ENCODE measurements around the gene ROBO1.

GRCh38 chr3:78825118-78825857 is 942.5 kb downstream of the ROBO1 start:
- no peak for TF ChIP-seq CTCF (IDR thresholded peaks at IDR 0.05; ENCODE audit: extremely low read depth in 1 of 2, insufficient read depth in 1 of 2, low read depth in 1 of 2, low read length in 2 of 2)
- no peak for TF ChIP-seq POLR2A (IDR thresholded peaks at IDR 0.05; ENCODE audit: low read depth, low read length)
- no peak for TF ChIP-seq EZH2 (IDR thresholded peaks at IDR 0.05; ENCODE audit: borderline replicate concordance, low read depth, low read length, severe bottlenecking)
- TF ChIP-seq POLR2AphosphoS5 (IDR thresholded peaks at IDR 0.05; ENCODE audit: insufficient read depth, low read depth, low read length) = no peak
- no peak for TF ChIP-seq MAX (IDR thresholded peaks at IDR 0.05; ENCODE audit: insufficient read depth, insufficient read length)
- TF ChIP-seq MYC (IDR thresholded peaks at IDR 0.05; ENCODE audit: low read depth, low read length) = no peak
- TF ChIP-seq GATA2 (IDR thresholded peaks at IDR 0.05; ENCODE audit: insufficient read depth, insufficient read length, low read depth, low read length) = no peak
- no peak for TF ChIP-seq JUN (IDR thresholded peaks at IDR 0.05; ENCODE audit: borderline replicate concordance, insufficient read depth, insufficient read length, low read depth)
- no peak for TF ChIP-seq FOS (IDR thresholded peaks at IDR 0.05; ENCODE audit: borderline replicate concordance, insufficient read depth, low read length)

Data from endothelial cell of umbilical vein (primary cell).